Karpas-422 (cell line): ENCODE data around the gene SLC12A7. TPM values are rescaled to one million over a fixed set of nuclear protein-coding genes. Genes with fewer than 3 reads are reported as not detected.

Source experiments
- DNase-seq: peaks from one replicate; pipeline ENCODE4 v3.0.0-alpha.2; 2015
- H2AFZ ChIP-seq: fragments of 200-600 bp; sonication (generic); 2 replicates; pipeline ENCODE4 v1.6.1; 2014; ENCODE audit warnings: antibody characterized with exemption, low read length, mixed read lengths
- H3K27ac ChIP-seq: fragments of 200-600 bp; sonication (generic); 2 replicates; pipeline ENCODE4 v1.5.1; 2014; ENCODE audit warnings: mild to moderate bottlenecking, low read length, moderate library complexity
- H3K27me3 ChIP-seq: fragments of 200-600 bp; sonication (generic); 2 replicates; pipeline ENCODE4 v1.6.1; 2014; ENCODE audit warnings: low read length, mixed read lengths
- H3K36me3 ChIP-seq: fragments of 200-600 bp; sonication (generic); 2 replicates; pipeline ENCODE4 v1.6.1; 2014; ENCODE audit warnings: low read length, mixed read lengths; ENCODE audit not compliant: insufficient read depth
- H3K4me1 ChIP-seq: fragments of 200-600 bp; sonication (generic); 2 replicates; pipeline ENCODE4 v1.6.1; 2014; ENCODE audit warnings: mild to moderate bottlenecking, low read length, mixed read lengths
- H3K4me2 ChIP-seq: fragments of 200-600 bp; sonication (generic); 2 replicates; pipeline ENCODE4 v1.6.1; 2014; ENCODE audit warnings: low read length, low read depth, mild to moderate bottlenecking; ENCODE audit not compliant: poor library complexity, severe bottlenecking
- H3K4me3 ChIP-seq: fragments of 200-600 bp; sonication (generic); 2 replicates; pipeline ENCODE4 v1.5.1; 2014; ENCODE audit warnings: mild to moderate bottlenecking, antibody characterized with exemption, low read length, mixed read lengths
- H3K79me2 ChIP-seq: fragments of 200-600 bp; sonication (generic); 2 replicates; pipeline ENCODE4 v1.6.1; 2014; ENCODE audit warnings: mild to moderate bottlenecking, low read length, mixed read lengths
- H3K9ac ChIP-seq: fragments of 200-600 bp; sonication (generic); 2 replicates; pipeline ENCODE4 v1.6.0; 2014; ENCODE audit warnings: low read length
- H3K9me2 ChIP-seq: fragments of 200-600 bp; sonication (generic), shearing (Covaris generic); replicated peaks from 2 replicates; pipeline ENCODE4 v1.6.0; 2014; ENCODE audit warnings: mild to moderate bottlenecking, low read length, moderate library complexity; ENCODE audit not compliant: insufficient read depth
- H3K9me3 ChIP-seq: fragments of 300-700, 200-600 bp; sonication (generic); 2 replicates; pipeline ENCODE4 v1.6.1; 2014; ENCODE audit warnings: low read length, mixed read lengths
- H4K20me1 ChIP-seq: fragments of 200-600 bp; sonication (generic); 2 replicates; pipeline ENCODE4 v1.6.1; 2014; ENCODE audit warnings: mild to moderate bottlenecking, antibody characterized with exemption, low read length, low read depth; ENCODE audit not compliant: insufficient read depth
- total RNA-seq: library from RNA; depleted of rRNA; stranded (reverse); fragments of >200 nt; shearing (Covaris generic); gene quantifications from 2 replicates; pipeline ENCODE4 v1.2.3, GENCODE V29; 2014; ENCODE audit warnings: low replicate concordance

The SLC12A7 gene
- total RNA-seq, 1 experiment from 2014 or later, result not detected

- H3K4me1 ChIP-seq, result no peaks in the 10 kb centered on the region
- H3K4me2 ChIP-seq, result no peak overlapping the region
- H3K27ac ChIP-seq, result no peak overlapping the region
- no peaks in the 10 kb centered on the region for H3K9me2 ChIP-seq
- no peak overlapping the region for H3K4me3 ChIP-seq
- H3K9me3 ChIP-seq, result no peaks in the 10 kb centered on the region
- H2AFZ ChIP-seq, result no peak overlapping the region
- no peak overlapping the region for H3K9ac ChIP-seq
- no peak for DNase-seq
- no peaks in the 10 kb centered on the region for H3K36me3 ChIP-seq
- no peaks in the 10 kb centered on the region for H4K20me1 ChIP-seq
- no peaks in the 10 kb centered on the region for H3K27me3 ChIP-seq
- no peaks in the 10 kb centered on the region for H3K79me2 ChIP-seq
Observed at GRCh38 chr5:1156033-1156753, 44.3 kb upstream of the SLC12A7 start.

GRCh38 chr5:1155191-1156032 is 43.5 kb upstream of the SLC12A7 start:
- H3K4me2 ChIP-seq, result no peak overlapping the region
- H2AFZ ChIP-seq, result no peak overlapping the region
- no peaks in the 10 kb centered on the region for H4K20me1 ChIP-seq
- no peaks in the 10 kb centered on the region for H3K4me1 ChIP-seq
- H3K9me2 ChIP-seq, result no peaks in the 10 kb centered on the region
- no peak for DNase-seq
- no peaks in the 10 kb centered on the region for H3K27me3 ChIP-seq
- H3K79me2 ChIP-seq, result no peaks in the 10 kb centered on the region
- H3K27ac ChIP-seq, result no peak overlapping the region
- no peak overlapping the region for H3K4me3 ChIP-seq
- no peaks in the 10 kb centered on the region for H3K36me3 ChIP-seq
- no peaks in the 10 kb centered on the region for H3K9me3 ChIP-seq
- H3K9ac ChIP-seq, result no peak overlapping the region

GRCh38 chr5:1153428-1153827 is 41.6 kb upstream of the SLC12A7 start:
- H3K36me3 ChIP-seq, result no peaks in the 10 kb centered on the region
- H3K4me3 ChIP-seq, result no peak overlapping the region
- no peak overlapping the region for H3K27ac ChIP-seq
- no peak overlapping the region for H2AFZ ChIP-seq
- no peaks in the 10 kb centered on the region for H3K4me1 ChIP-seq
- H3K79me2 ChIP-seq, result no peaks in the 10 kb centered on the region
- no peaks in the 10 kb centered on the region for H3K9me3 ChIP-seq
- no peak overlapping the region for H3K4me2 ChIP-seq
- DNase-seq, result no peak
- no peak overlapping the region for H3K9ac ChIP-seq
- no peaks in the 10 kb centered on the region for H3K27me3 ChIP-seq
- H3K9me2 ChIP-seq, result no peaks in the 10 kb centered on the region
- H4K20me1 ChIP-seq, result no peaks in the 10 kb centered on the region

- H3K9me3 ChIP-seq, result no peaks in the 10 kb centered on the region
- no peaks in the 10 kb centered on the region for H3K79me2 ChIP-seq
- H3K4me1 ChIP-seq, result no peaks in the 10 kb centered on the region
- no peak overlapping the region for H3K27ac ChIP-seq
- DNase-seq, result no peak
- H2AFZ ChIP-seq, result no peak overlapping the region
- no peak overlapping the region for H3K4me2 ChIP-seq
- no peaks in the 10 kb centered on the region for H3K27me3 ChIP-seq
- H3K9me2 ChIP-seq, result no peaks in the 10 kb centered on the region
- no peaks in the 10 kb centered on the region for H3K36me3 ChIP-seq
- H3K9ac ChIP-seq, result no peak overlapping the region
- H3K4me3 ChIP-seq, result no peak overlapping the region
- no peaks in the 10 kb centered on the region for H4K20me1 ChIP-seq
Observed at GRCh38 chr5:1152771-1153282, 41.0 kb upstream of the SLC12A7 start.

GRCh38 chr5:1152156-1152555 is 40.3 kb upstream of the SLC12A7 start:
- Histone ChIP-seq H4K20me1 (no peaks in the 10 kb centered on the region), H2AFZ (no peak overlapping the region), H3K9me2 (no peaks in the 10 kb centered on the region), H3K9me3 (no peaks in the 10 kb centered on the region), H3K4me1 (no peaks in the 10 kb centered on the region), H3K9ac (no peak overlapping the region), H3K4me2 (no peak overlapping the region), H3K27me3 (no peaks in the 10 kb centered on the region), H3K79me2 (no peaks in the 10 kb centered on the region), H3K4me3 (no peak overlapping the region), H3K36me3 (no peaks in the 10 kb centered on the region), H3K27ac (no peak overlapping the region)
- DNase-seq, result no peak

GRCh38 chr5:1151316-1151715 is 39.5 kb upstream of the SLC12A7 start:
- H3K9me2 ChIP-seq, result no peaks in the 10 kb centered on the region
- no peaks in the 10 kb centered on the region for H4K20me1 ChIP-seq
- H3K4me1 ChIP-seq, result no peaks in the 10 kb centered on the region
- no peaks in the 10 kb centered on the region for H3K79me2 ChIP-seq
- H3K4me3 ChIP-seq, result no peak overlapping the region
- H2AFZ ChIP-seq, result no peak overlapping the region
- H3K9ac ChIP-seq, result no peak overlapping the region
- H3K36me3 ChIP-seq, result no peaks in the 10 kb centered on the region
- H3K27me3 ChIP-seq, result no peaks in the 10 kb centered on the region
- no peak overlapping the region for H3K4me2 ChIP-seq
- no peak for DNase-seq
- no peak overlapping the region for H3K27ac ChIP-seq
- no peaks in the 10 kb centered on the region for H3K9me3 ChIP-seq

- Histone ChIP-seq H3K4me2 (no peak overlapping the region), H3K4me3 (no peak overlapping the region), H3K79me2 (no peaks in the 10 kb centered on the region), H4K20me1 (no peaks in the 10 kb centered on the region), H3K9ac (no peak overlapping the region), H3K9me3 (no peaks in the 10 kb centered on the region), H3K9me2 (no peaks in the 10 kb centered on the region), H3K36me3 (no peaks in the 10 kb centered on the region), H3K27me3 (no peaks in the 10 kb centered on the region), H2AFZ (no peak overlapping the region), H3K4me1 (no peaks in the 10 kb centered on the region), H3K27ac (no peak overlapping the region)
- no peak for DNase-seq
Observed at GRCh38 chr5:1150866-1151265, 39.0 kb upstream of the SLC12A7 start.

GRCh38 chr5:1144638-1145396 is 33.0 kb upstream of the SLC12A7 start:
- Histone ChIP-seq H3K4me1 (peaks cover 10% of the 10 kb centered on the region), H3K79me2 (no peaks in the 10 kb centered on the region), H3K4me2 (no peak overlapping the region), H3K9ac (no peak overlapping the region), H3K4me3 (no peak overlapping the region), H3K36me3 (no peaks in the 10 kb centered on the region), H4K20me1 (no peaks in the 10 kb centered on the region), H3K9me3 (no peaks in the 10 kb centered on the region), H3K27me3 (no peaks in the 10 kb centered on the region), H2AFZ (no peak overlapping the region), H3K9me2 (no peaks in the 10 kb centered on the region), H3K27ac (no peak overlapping the region)
- DNase-seq, result no peak
